COLO829 (cell line): ENCODE data around the gene SORBS2.
A peak's percentile ranks its signal among the peaks of the same experiment; 100 is the strongest.

Experiments used
- DNase-seq: peaks from one replicate; pipeline ENCODE4 v3.0.0; 2012; ENCODE audit warnings: low spot score

Gene SORBS2

GRCh38 chr4:185805262-185805802, 6.7 kb downstream of the SORBS2 start:
- no peak for DNase-seq

GRCh38 chr4:185803022-185803421, 9.0 kb downstream of the SORBS2 start:
- DNase-seq = no peak

GRCh38 chr4:185801471-185801870, 10.5 kb downstream of the SORBS2 start:
- no peak for DNase-seq

GRCh38 chr4:185800266-185800945, 11.6 kb downstream of the SORBS2 start:
- DNase-seq = no peak

GRCh38 chr4:185799442-185799841, 12.6 kb downstream of the SORBS2 start:
- no peak for DNase-seq

GRCh38 chr4:185797596-185798338, 14.2 kb downstream of the SORBS2 start:
- no peak for DNase-seq

GRCh38 chr4:185797018-185797417, 15.0 kb downstream of the SORBS2 start:
- DNase-seq = no peak

GRCh38 chr4:185796176-185796575, 15.8 kb downstream of the SORBS2 start:
- DNase-seq = no peak

GRCh38 chr4:185794637-185795036, 17.4 kb downstream of the SORBS2 start:
- DNase-seq = no peak

- no peak for DNase-seq
These were observed 18.3 kb downstream of the SORBS2 start for GRCh38 chr4:185793716-185794115.

GRCh38 chr4:185793116-185793485, 18.9 kb downstream of the SORBS2 start:
- no peak for DNase-seq

- peak; percentile 93 for DNase-seq
These were observed 19.4 kb downstream of the SORBS2 start for GRCh38 chr4:185792384-185793115.

GRCh38 chr4:185787926-185788679, 23.9 kb downstream of the SORBS2 start:
- no peak for DNase-seq

- no peak for DNase-seq
These were observed 25.6 kb downstream of the SORBS2 start for GRCh38 chr4:185786422-185786821.

- DNase-seq = no peak
These were observed 28.4 kb downstream of the SORBS2 start for GRCh38 chr4:185783574-185783973.

- no peak for DNase-seq
These were observed 29.5 kb downstream of the SORBS2 start for GRCh38 chr4:185782523-185782922.

GRCh38 chr4:185781555-185782215, 30.3 kb downstream of the SORBS2 start:
- DNase-seq = no peak

- DNase-seq = no peak
These were observed 31.5 kb downstream of the SORBS2 start for GRCh38 chr4:185780472-185780871.

GRCh38 chr4:185779517-185779916, 32.5 kb downstream of the SORBS2 start:
- no peak for DNase-seq

- DNase-seq = no peak
These were observed 33.7 kb downstream of the SORBS2 start for GRCh38 chr4:185778307-185778706.

- DNase-seq = no peak
These were observed 36.0 kb downstream of the SORBS2 start for GRCh38 chr4:185775792-185776555.
